Measurements from ENCODE around the gene C7orf57. TPM values are rescaled to one million over a fixed set of nuclear protein-coding genes. Genes with fewer than 3 reads are reported as not detected.

Gene C7orf57
- total RNA-seq, 4 donors from 2014 or later, result 0.39 TPM; not detected in 3

DNA sequence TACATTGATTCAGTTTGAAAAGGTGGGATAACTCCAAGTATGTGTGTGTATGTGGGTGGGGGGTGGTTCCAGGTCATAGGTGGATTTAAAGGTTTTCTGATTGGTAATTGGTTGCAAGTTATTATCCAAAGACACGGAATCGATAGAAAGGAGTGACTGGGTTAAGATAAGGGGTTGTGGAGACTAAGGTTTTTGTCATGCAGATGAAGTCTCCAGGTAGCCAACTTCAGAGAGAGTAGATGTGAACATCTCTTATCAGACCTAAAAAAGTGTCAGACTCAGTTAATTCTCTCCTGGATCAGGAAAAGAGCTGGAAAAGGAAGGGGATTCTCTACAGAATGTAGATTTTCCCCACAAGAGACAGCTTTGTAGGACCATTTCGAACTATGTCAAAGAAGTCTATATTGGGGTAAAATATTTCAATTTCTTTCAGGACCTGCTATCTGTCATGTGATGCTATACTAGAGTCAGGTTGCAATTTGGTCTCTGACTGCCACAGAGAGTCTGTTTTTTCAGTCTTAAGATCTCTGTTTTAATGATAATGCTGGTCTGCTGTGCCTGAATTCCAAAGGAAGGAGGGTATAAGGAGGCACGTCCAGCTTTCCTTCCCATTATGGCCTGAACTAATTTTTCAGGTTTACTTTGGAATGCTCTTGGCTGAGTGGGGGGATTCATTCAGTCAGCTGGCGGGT, 3.6 kb downstream of the C7orf57 start:
- DNase-seq (ENCODE audit: low spot score in 2 of 2), result no peak
- no peak overlapping the region for H3K4me3 ChIP-seq (ENCODE audit: low read depth, poor library complexity, severe bottlenecking)
- intact Hi-C loops (cut with DNase I; ENCODE audit: low total_unique reads), result no loop called here
- TF ChIP-seq, protein P1, sequence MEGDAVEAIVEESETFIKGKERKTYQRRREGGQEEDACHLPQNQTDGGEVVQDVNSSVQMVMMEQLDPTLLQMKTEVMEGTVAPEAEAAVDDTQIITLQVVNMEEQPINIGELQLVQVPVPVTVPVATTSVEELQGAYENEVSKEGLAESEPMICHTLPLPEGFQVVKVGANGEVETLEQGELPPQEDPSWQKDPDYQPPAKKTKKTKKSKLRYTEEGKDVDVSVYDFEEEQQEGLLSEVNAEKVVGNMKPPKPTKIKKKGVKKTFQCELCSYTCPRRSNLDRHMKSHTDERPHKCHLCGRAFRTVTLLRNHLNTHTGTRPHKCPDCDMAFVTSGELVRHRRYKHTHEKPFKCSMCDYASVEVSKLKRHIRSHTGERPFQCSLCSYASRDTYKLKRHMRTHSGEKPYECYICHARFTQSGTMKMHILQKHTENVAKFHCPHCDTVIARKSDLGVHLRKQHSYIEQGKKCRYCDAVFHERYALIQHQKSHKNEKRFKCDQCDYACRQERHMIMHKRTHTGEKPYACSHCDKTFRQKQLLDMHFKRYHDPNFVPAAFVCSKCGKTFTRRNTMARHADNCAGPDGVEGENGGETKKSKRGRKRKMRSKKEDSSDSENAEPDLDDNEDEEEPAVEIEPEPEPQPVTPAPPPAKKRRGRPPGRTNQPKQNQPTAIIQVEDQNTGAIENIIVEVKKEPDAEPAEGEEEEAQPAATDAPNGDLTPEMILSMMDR (IDR thresholded peaks at IDR 0.05), result no peak
- no peak for TF ChIP-seq POLR2A (IDR thresholded peaks at IDR 0.05)
- 61 to 63% methylated on average over 5 of the region's 5 CpGs for WGBS, 2 donors

DNA sequence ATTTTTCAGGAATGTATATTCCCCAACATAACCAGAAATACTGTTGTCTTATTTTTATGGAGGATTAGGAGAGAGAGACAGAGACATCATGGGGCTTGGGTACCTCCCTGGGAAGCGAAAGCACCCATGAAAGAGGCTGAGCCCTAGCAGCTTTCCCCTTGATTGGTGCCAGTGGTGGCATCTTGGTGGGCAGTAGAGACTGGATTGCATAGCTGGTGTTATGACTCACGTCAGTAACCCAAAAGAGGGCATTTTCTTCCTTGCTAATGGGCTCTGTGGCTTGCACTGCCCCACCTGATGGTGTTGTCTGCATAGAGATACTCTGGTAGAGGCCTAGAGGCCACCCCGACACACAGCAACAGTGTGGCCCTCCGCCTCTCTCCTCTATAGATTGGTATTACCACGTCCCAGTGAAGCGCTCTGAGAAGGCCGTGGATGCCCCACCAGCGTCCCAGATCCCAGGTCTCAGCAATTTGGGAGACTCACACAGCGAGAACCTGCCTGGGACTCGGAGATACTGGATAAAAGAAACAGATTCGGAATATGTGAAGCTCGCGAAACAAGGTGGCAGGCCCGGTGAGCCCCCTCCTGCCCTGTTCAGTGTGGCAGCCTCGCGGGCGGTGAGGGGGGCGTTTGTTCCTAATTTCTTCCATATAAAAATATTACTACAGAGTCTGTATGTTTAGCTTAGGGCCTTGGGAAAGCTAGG, 5.8 kb downstream of the C7orf57 start:
- DNase-seq (ENCODE audit: low spot score in 2 of 2), result no peak
- intact Hi-C loops (cut with DNase I; ENCODE audit: low total_unique reads), result no loop called here
- H3K4me3 ChIP-seq (ENCODE audit: low read depth, poor library complexity, severe bottlenecking), result no peak overlapping the region
- TF ChIP-seq POLR2A (IDR thresholded peaks at IDR 0.05), result no peak
- TF ChIP-seq, protein P1 (IDR thresholded peaks at IDR 0.05), result no peak
- WGBS, 2 donors, result 91 to 92% methylated on average over 18 of the region's 18 CpGs

DNA sequence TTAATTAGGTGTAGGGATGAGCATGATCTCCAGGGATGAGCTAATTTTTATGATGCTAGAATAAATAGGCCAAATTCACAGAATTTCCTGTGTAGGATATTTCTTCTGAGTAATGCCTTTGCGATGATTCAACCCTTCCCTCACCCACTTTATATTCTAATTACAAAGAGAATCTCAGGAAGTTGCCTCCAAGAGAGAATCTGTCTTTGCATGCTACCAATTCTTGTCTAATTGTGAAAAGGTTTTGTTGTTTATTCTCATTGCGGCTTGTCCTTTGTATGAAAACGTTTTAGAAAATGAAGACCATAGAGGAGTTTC, 6.3 kb downstream of the C7orf57 start:
- no peak for DNase-seq (ENCODE audit: low spot score in 2 of 2)
- TF ChIP-seq, protein P1 (IDR thresholded peaks at IDR 0.05), result no peak
- TF ChIP-seq POLR2A (IDR thresholded peaks at IDR 0.05), result no peak
- WGBS, 2 donors, result 62 to 66% methylated on average over 3 of the region's 3 CpGs
- intact Hi-C loops (cut with DNase I; ENCODE audit: low total_unique reads), result no loop called here
- H3K4me3 ChIP-seq (ENCODE audit: low read depth, poor library complexity, severe bottlenecking), result no peak overlapping the region

DNA sequence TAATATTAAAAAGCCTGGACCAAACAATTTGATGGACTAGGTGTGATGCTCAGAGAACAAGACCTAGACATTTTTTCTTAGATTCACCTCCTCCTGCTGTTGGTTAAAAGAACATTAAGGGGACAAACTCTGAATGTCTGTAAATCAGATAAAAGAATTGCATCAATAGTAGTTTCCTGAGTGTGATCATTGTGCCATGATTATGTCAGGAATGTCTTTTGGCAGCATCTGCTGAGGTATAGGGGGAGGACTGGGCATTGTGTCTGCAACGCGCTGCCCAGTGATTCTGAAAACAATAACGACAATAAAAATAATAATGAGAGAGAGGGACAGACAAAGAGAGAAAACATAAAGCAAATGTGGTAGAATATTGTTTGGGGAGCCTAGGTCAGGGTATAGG, 6.9 kb downstream of the C7orf57 start:
- no peak for DNase-seq (ENCODE audit: low spot score in 2 of 2)
- 57 to 60% methylated on average over 3 of the region's 3 CpGs for WGBS, 2 donors
- intact Hi-C loops (cut with DNase I; ENCODE audit: low total_unique reads), result no loop called here
- H3K4me3 ChIP-seq (ENCODE audit: low read depth, poor library complexity, severe bottlenecking), result no peak overlapping the region
- TF ChIP-seq POLR2A (IDR thresholded peaks at IDR 0.05), result no peak
- TF ChIP-seq, protein P1 (IDR thresholded peaks at IDR 0.05), result no peak

DNA sequence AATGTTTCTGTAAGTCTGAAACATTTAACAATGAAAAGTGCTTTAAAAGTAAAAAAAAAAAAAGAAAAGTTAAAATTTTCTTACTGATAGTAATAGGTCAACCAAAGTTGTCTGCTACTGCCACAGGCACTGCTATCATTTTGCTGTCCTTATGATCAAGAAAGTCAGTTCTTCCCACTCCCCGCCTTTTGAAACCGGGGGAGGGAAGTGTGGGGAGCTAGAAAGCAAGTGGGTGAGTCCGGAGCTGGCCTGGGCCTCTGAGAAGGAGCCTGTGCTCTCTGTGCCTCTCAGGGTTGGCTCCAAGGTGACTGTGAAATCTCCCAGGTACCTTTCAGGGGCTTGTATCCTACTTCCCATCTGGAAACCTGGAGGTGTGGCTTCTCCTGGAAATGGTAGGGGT, 7.3 kb downstream of the C7orf57 start:
- H3K4me3 ChIP-seq (ENCODE audit: low read depth, poor library complexity, severe bottlenecking), result no peak overlapping the region
- intact Hi-C loops (cut with DNase I; ENCODE audit: low total_unique reads), result no loop called here
- no peak for DNase-seq (ENCODE audit: low spot score in 2 of 2)
- WGBS, 2 donors, result 52 to 75% methylated on average over 3 of the region's 3 CpGs
- TF ChIP-seq, protein P1 (IDR thresholded peaks at IDR 0.05), result no peak
- TF ChIP-seq POLR2A (IDR thresholded peaks at IDR 0.05), result no peak

Measured in lower leg skin (tissue), 4 donors.